Epithelial cell of proximal tubule (primary cell): ENCODE data around the gene CYP11A1. TPM values are rescaled to one million over a fixed set of nuclear protein-coding genes. Genes with fewer than 3 reads are reported as not detected.

Source experiments
- DNase-seq: peaks from one replicate; pipeline ENCODE4 v3.0.0-alpha.2; 2011; ENCODE audit warnings: low read depth
- H3K4me3 ChIP-seq: 2 replicates; pipeline ENCODE4 v1.5.1; 2011; ENCODE audit warnings: low read depth, mild to moderate bottlenecking, low read length
- CTCF ChIP-seq: conservative IDR thresholded peaks from 2 replicates; pipeline ENCODE4 v1.5.1; 2012; ENCODE audit warnings: low read depth, mild to moderate bottlenecking, low read length
- total RNA-seq: library from RNA; depleted of rRNA; stranded (reverse); fragments of >200 nt; gene quantifications from 2 replicates; pipeline ENCODE4 v1.2.3, GENCODE V29; 2015

Gene CYP11A1
- total RNA-seq, 1 donor from 2014 or later = 2.6 TPM

- DNase-seq = no peak
- peak overlapping the region; percentile 68 for H3K4me3 ChIP-seq
- TF ChIP-seq CTCF = peak; percentile 86
These were observed 6.5 kb upstream of the CYP11A1 start for GRCh38 chr15:74373731-74374647.

- TF ChIP-seq CTCF = no peak
- DNase-seq = no peak
- no peak overlapping the region for H3K4me3 ChIP-seq
These were observed 5.7 kb upstream of the CYP11A1 start for GRCh38 chr15:74373056-74373650.

- DNase-seq = no peak
- H3K4me3 ChIP-seq = no peak overlapping the region
- no peak for TF ChIP-seq CTCF
These were observed 3.0 kb upstream of the CYP11A1 start for GRCh38 chr15:74370471-74370870.

GRCh38 chr15:74369756-74370155 is 2.3 kb upstream of the CYP11A1 start:
- no peak for TF ChIP-seq CTCF
- no peak for DNase-seq
- no peak overlapping the region for H3K4me3 ChIP-seq

GRCh38 chr15:74369084-74369745 is 1.8 kb upstream of the CYP11A1 start:
- DNase-seq = no peak
- no peak overlapping the region for H3K4me3 ChIP-seq
- no peak for TF ChIP-seq CTCF

GRCh38 chr15:74368121-74368520 is 675 bp upstream of the CYP11A1 start:
- H3K4me3 ChIP-seq = no peak overlapping the region
- TF ChIP-seq CTCF = no peak
- DNase-seq = no peak
